IMR-90 (cell line): ENCODE data around the gene WNT8B. TPM values are rescaled to one million over a fixed set of nuclear protein-coding genes. Genes with fewer than 3 reads are reported as not detected.

Experiments
- polyA plus RNA-seq, 3 experiments: library from polyadenylated mRNA; depleted of rRNA; stranded (reverse); fragments of >200 nt; gene quantifications; 2 replicates each; pipeline ENCODE4 v1.2.3, GENCODE V29; 2012; ENCODE audit warnings: low replicate concordance in 1 of 3
- total RNA-seq: library from RNA; depleted of rRNA; stranded (reverse); fragments of >200 nt; gene quantifications from 2 replicates; pipeline ENCODE4 v1.2.3, GENCODE V29; 2012; rRNA removed

The WNT8B gene
- total and polyA plus RNA-seq, 2 of the 4 experiments (the other 2 are of a cell fraction) = 0.03 TPM; not detected in 1

Other genes with a start within 250 kb of the WNT8B start
- 21.7 and 33.6 TPM in 2 replicates for gene CHUK, start 233.4 kb upstream of the WNT8B start, total RNA-seq
- 8.7 and 11.2 TPM in 2 replicates for gene CHUK, start 233.4 kb upstream of the WNT8B start, polyA plus RNA-seq (2012; rRNA removed)
- gene CWF19L1, start 195.4 kb upstream of the WNT8B start, total RNA-seq = 26.7 and 30.8 TPM in 2 replicates
- gene CWF19L1, start 195.4 kb upstream of the WNT8B start, polyA plus RNA-seq (2012; rRNA removed) = 8.8 and 10.2 TPM in 2 replicates
- 26.0 and 49.4 TPM in 2 replicates for gene BLOC1S2, start 176.3 kb upstream of the WNT8B start, total RNA-seq
- gene BLOC1S2, start 176.3 kb upstream of the WNT8B start, polyA plus RNA-seq (2012; rRNA removed) = 24.3 and 28.9 TPM in 2 replicates
- gene PKD2L1, start 132.8 kb upstream of the WNT8B start, total RNA-seq = not detected in 2 replicates
- gene PKD2L1, start 132.8 kb upstream of the WNT8B start, polyA plus RNA-seq (2012; rRNA removed) = not detected in 2 replicates
- 49.2 and 50.7 TPM in 2 replicates for gene SCD, start 115.8 kb upstream of the WNT8B start, total RNA-seq
- gene SCD, start 115.8 kb upstream of the WNT8B start, polyA plus RNA-seq (2012; rRNA removed) = 56.6 and 65.1 TPM in 2 replicates
- gene SEC31B, start 56.9 kb downstream of the WNT8B start, total RNA-seq = 1.1 and 1.3 TPM in 2 replicates
- gene SEC31B, start 56.9 kb downstream of the WNT8B start, polyA plus RNA-seq (2012; rRNA removed) = 6.1 and 8.1 TPM in 2 replicates
- gene NDUFB8, start 66.9 kb downstream of the WNT8B start, total RNA-seq = 98.3 and 99.1 TPM in 2 replicates
- 265 and 333 TPM in 2 replicates for gene NDUFB8, start 66.9 kb downstream of the WNT8B start, polyA plus RNA-seq (2012; rRNA removed)
- gene HIF1AN, start 72.9 kb downstream of the WNT8B start, total RNA-seq = 10.2 and 10.3 TPM in 2 replicates
- 6.1 and 10.3 TPM in 2 replicates for gene HIF1AN, start 72.9 kb downstream of the WNT8B start, polyA plus RNA-seq (2012; rRNA removed)